ENCODE results near the gene DISC1.
"Not testable (repeated sequence)": the region's sequence is repeated elsewhere in the genome, so short reads cannot be mapped to it uniquely, and the experiment has no call there.

DISC1 gene

GRCh38 chr1:231779081-231779480 lies 152.5 kb downstream of the DISC1 start:
- no peak for DNase-seq

GRCh38 chr1:231781892-231782291 lies 155.3 kb downstream of the DISC1 start:
- no peak for DNase-seq

DNA sequence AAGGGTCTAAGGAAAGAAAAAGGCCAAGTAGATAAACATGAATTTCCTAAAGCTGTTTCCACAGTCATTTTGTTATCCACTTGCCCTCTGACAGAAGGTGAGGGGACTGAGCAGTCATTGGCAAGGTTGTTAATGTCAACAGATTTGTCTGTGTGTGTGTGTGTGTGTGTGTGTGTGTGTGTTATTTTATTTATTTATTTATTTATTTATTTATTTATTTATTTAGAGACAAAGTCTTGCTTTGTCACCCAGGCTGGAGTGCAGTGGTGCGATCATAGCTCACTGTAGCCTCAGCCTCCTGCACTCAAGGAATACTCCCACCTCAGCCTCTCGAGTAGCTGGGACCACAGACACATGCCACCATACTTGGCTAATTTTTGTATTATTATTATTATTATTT lies 158.5 kb downstream of the DISC1 start:
- DNase-seq, result not testable (repeated sequence)

DNA sequence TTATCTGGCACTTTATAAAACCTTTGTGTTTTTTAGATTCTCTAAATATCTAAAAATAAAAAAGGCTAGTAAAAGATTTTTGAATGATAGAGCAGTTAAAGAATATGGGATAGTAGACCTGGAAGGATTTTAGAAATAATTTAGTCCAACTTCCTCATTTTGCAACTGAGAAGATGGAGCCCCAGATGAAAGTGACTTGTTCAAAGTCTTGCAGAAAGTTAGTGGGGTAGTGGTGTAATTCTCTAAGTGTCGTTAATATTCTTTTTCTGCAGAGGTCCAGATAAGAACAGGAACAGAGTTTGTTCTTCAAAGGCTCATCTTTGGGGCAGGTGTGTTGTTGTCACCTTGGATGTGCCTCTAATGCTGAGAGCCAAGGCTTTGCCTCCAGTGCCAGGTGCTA lies 159.5 kb downstream of the DISC1 start:
- no peak for DNase-seq

GRCh38 chr1:231792634-231793033 lies 166.0 kb downstream of the DISC1 start:
- no peak for DNase-seq

DNA sequence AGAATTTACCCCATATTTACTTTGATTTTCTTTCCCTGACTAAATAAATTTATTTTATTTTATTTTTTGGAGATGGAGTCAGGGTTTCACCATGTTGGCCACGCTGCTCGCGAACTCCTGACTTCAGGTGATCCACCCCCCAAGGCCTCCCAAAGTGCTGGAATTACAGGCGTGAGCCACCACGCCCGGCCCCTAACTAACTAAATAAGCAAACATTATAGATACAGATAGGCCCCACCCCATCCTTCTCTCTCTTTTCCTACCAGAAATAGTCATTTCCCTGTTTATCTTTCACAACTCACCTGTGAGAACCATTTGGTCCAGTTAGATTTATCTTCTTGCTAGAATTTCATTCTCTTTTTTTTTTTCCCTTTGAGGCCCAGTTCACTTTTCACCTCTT lies 167.3 kb downstream of the DISC1 start:
- no peak for DNase-seq

GRCh38 chr1:231796141-231796540 lies 169.6 kb downstream of the DISC1 start:
- no peak for DNase-seq

GRCh38 chr1:231799363-231799986 lies 172.9 kb downstream of the DISC1 start:
- no peak for DNase-seq

DNA sequence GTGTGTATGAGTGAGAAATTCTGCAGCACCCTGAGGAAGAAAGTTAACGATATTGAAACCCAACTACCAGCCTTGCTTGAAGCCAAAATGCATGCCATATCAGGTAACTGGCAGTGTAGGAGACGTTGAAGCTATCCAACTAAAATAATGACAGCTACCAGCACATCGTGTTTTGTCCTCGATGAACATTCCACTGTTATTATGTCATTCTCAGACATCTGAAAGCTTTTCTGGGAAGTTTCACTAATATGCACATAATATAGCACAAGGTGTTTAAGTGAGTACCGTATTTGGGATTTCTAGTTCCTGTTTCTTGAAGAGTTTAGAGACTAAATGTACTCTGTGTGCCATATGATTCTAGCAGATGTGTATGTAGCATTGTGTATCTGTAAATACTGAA lies 173.5 kb downstream of the DISC1 start:
- DNase-seq, result peak; percentile 65

- DNase-seq, result no peak
Observed at GRCh38 chr1:231801042-231801585, 174.5 kb downstream of the DISC1 start.

GRCh38 chr1:231803353-231803752 lies 176.8 kb downstream of the DISC1 start:
- no peak for DNase-seq

- peak; percentile 60 for DNase-seq
Observed at GRCh38 chr1:231806623-231807495, 180.3 kb downstream of the DISC1 start.

DNA sequence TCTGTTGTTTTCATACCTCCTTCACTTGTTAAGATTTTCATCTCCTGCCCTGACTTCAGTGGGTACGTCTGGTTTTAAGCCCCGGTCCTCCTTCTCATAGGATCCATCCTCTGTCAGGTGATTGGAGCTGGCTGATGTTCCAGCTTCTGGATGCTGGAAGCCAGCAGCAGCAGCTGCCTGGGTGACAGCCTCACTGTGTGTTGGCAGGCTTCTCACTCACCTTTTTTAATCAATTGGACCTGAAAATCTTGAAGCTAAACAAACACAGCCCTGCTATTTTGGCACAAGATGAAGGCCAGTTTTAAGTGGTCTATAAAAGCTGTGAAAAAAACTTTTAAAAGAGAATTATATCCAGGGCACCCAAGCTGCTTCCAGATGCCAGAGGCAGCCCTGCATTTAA lies 181.0 kb downstream of the DISC1 start:
- DNase-seq, result no peak

GRCh38 chr1:231808116-231808515 lies 181.5 kb downstream of the DISC1 start:
- DNase-seq, result no peak

DNA sequence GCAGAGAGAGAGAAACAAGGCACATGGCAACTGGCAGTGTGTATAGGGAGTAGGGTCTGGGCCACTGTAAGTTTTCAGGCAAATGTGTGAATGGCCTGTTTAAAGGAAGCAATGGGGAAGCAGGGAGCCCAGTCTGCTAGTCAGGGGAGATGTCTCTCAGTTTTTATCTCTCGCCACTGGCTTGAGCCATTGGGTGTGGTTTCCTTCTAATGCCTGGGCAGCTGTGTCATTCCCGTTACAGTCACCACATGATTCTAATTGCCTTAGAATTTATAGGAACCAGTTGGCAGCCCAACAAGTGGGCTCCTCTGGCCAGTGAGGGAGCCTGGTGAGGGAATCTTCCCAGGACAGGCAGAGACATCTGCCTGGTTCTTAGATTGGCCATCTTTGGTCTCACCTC lies 182.4 kb downstream of the DISC1 start:
- no peak for DNase-seq

GRCh38 chr1:231810415-231810814 lies 183.8 kb downstream of the DISC1 start:
- DNase-seq, result no peak

DNA sequence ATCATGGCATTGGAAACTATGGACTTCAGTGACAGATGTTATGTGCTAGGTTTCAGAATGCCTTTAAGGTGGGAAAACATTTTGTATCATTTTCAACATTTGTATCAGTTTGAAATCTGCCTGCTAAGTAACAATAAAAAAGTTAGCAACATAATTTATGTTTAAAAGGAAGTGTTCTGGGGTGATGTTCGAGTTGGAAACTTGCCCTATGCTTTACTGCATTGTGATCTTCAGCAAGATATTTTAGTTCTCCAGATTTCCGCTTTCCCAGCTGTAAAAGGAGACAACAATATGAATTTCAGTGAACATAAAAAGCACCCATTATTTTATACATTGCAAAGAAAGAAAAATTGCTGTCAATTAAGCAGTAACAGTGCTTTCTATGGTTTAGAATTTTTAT lies 187.4 kb downstream of the DISC1 start:
- no peak for DNase-seq

DNA sequence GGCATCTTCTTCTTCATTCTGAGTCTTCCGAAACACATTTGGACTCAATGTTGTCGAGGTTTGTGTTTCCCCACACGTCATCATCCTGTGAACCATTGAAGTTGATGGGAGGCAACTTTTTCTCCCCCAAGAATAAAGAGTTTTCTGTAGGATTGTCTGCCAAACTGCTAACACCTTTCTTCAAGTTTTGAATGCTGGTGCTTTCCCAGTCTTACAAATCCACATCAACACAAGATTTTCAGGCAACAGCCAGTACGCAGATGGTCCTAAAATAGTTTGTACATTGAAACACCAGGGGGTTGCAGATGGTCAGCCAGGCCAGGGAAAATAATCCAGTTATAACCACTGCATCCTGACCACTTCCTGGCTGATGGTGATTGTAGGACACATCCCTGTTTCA lies 187.9 kb downstream of the DISC1 start:
- no peak for DNase-seq

DNA sequence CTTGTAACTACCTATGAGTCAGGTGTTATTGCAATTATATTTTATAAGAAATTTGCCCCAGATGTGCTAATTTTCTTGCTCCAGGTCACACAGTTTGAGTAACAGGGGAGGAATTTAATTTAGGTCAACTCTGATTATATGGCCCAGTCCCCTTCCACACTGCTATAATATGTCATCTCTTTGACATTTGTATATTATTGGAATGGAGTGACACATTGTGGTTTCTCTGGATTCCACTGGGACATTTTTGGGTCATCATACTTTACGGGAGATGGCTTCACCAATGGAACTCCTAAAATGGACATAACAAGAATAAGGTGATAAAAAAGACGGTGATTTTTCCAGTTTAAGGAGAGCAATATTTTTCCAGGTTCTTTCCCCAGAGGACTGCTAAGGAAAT lies 191.2 kb downstream of the DISC1 start:
- DNase-seq, result no peak

GRCh38 chr1:231818337-231818736 lies 191.7 kb downstream of the DISC1 start:
- DNase-seq, result no peak

DNA sequence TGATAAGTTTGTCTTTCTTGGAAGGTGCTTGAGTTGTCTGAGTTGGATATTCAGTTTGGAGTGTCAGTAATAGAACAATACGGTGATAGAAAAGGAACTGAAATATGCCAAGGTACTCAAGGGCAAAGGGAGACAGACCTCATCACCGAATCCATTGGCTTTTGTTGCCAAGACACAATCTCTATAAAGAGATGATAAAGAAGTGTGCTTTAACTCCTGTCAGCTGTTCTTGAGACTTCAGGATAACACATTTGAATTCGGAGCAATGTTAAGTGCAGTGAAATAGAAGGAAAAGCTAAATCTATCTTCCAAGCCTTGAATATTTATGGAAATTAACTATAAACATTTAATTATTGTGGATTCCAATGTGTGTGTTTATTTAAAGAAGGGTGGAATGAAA lies 194.7 kb downstream of the DISC1 start:
- no peak for DNase-seq

DNA sequence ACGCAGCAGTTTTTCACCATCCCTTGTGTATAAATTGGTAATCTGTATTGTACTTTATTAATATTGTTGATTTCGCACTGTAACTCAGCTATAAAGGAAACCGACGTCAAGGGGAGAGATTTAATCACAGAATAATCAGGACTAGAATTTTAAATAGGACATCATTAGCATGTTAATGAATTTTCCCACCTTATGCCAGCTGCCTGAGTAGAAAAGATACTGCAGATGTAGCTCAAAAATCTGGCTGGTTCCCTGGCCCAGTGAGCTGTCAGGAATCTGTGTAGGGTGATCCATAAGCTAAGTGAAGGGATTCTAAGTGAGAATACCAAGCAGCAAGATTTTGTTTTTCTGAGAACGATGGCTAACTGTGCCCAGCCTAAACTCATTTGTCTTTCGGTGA lies 195.5 kb downstream of the DISC1 start:
- no peak for DNase-seq

DNA sequence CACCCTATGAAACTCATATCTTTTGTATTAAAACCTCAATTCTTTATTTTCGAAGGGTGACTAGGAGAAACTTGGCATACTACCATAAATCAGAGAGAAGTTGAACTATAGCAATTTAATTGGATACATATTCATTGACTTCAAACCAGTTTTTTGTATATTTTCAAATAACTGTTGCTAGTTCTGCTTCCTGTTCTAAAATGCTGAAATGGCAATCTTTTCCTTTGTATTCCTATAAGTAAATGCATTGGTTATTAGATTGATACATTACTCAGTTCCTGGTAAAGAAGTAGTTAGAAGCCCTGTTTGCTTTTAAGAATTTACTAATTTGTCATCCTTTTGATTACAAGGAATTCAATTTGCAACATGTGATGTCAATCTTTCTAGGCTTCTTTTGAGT lies 200.0 kb downstream of the DISC1 start:
- no peak for DNase-seq
